CD4-positive, alpha-beta T cell (primary cell): ENCODE measurements around the gene COL5A1. TPM values are rescaled to one million over a fixed set of nuclear protein-coding genes. Genes with fewer than 3 reads are reported as not detected.

ENCODE experiments used
- ATAC-seq: fragments of 200-7000 bp; cut with Tn5 transposase; one replicate; pipeline ENCODE4 v1.10.0; 2022; ENCODE audit warnings: mild to moderate bottlenecking; ENCODE audit not compliant: poor library complexity
- CTCF ChIA-PET: fragments of 350-600 bp; sonication (Branson Sonifier 250); formaldehyde crosslinking; loops from one replicate; lab custom pipeline; 2021; ENCODE audit warnings: antibody characterized with exemption, inconsistent platforms; lab: Charles Lee
- POLR2A ChIA-PET: fragments of 350-600 bp; sonication (Branson Sonifier 250); formaldehyde crosslinking; loops from one replicate; lab custom pipeline; 2021; ENCODE audit warnings: antibody characterized with exemption, inconsistent platforms; lab: Charles Lee
- DNase-seq, 14 experiments: peaks; one replicate each; pipeline ENCODE4 v3.0.0-alpha.2; 2013 to 2020; ENCODE audit warnings: mixed read lengths in 2 of 14
- H3K27ac ChIP-seq, 2 donors: one replicate each; pipeline versions ENCODE4 v1.5.1 to v1.7.0; 2013; ENCODE audit warnings: low read length in 2 of 2, low read depth in 1 of 2, mild to moderate bottlenecking in 1 of 2
- H3K27me3 ChIP-seq, 2 experiments: 1 replicate in 1 of 2; 2 replicates in 1 of 2; pipeline versions ENCODE4 v1.6.1 to v1.7.0; 2013; ENCODE audit warnings: low read length in 2 of 2, control low read depth in 1 of 2, mild to moderate bottlenecking in 1 of 2, moderate library complexity in 1 of 2; ENCODE audit not compliant: insufficient read depth in 2 of 2, control insufficient read depth in 1 of 2
- H3K36me3 ChIP-seq: one replicate; pipeline ENCODE4 v1.6.1; 2013; ENCODE audit warnings: low read length, control low read depth; ENCODE audit not compliant: insufficient read depth
- H3K4me1 ChIP-seq: one replicate; pipeline ENCODE4 v1.6.1; 2013; ENCODE audit warnings: low read length, control low read depth; ENCODE audit not compliant: insufficient read depth
- H3K4me3 ChIP-seq: one replicate; pipeline ENCODE4 v1.5.1; 2013; ENCODE audit warnings: mild to moderate bottlenecking, low read length, moderate library complexity
- H3K9me3 ChIP-seq, 2 experiments: 1 replicate in 1 of 2; 2 replicates in 1 of 2; pipeline versions ENCODE4 v1.6.1 to v1.7.0; 2013; ENCODE audit warnings: low read length in 2 of 2, mild to moderate bottlenecking in 2 of 2, control low read depth in 1 of 2, moderate library complexity in 1 of 2; ENCODE audit not compliant: control insufficient read depth in 1 of 2, insufficient read depth in 1 of 2
- H3K27ac Mint-ChIP-seq: one replicate; pipeline ENCODE4 v1.8.0; 2020; ENCODE audit warnings: mixed read lengths
- H3K27me3 Mint-ChIP-seq: one replicate; pipeline ENCODE4 v1.8.0; 2021; ENCODE audit warnings: mixed read lengths
- H3K36me3 Mint-ChIP-seq: one replicate; pipeline ENCODE4 v1.8.0; 2021; ENCODE audit warnings: low read depth, mixed read lengths
- H3K4me1 Mint-ChIP-seq: one replicate; pipeline ENCODE4 v1.8.0; 2021; ENCODE audit warnings: low read depth, mixed read lengths
- H3K4me3 Mint-ChIP-seq: one replicate; pipeline ENCODE4 v1.8.0; 2020; ENCODE audit warnings: mild to moderate bottlenecking, mixed read lengths
- H3K9me3 Mint-ChIP-seq: one replicate; pipeline ENCODE4 v1.8.0; 2020; ENCODE audit warnings: mixed read lengths
- intact Hi-C, 2 experiments: fragments of 100-400 bp; cut with DNase I in 1 of 2; cut with micrococcal nuclease in 1 of 2; formaldehyde crosslinking; loops; one replicate each; pipeline versions ENCODE4 v1.15.1 to v1.9.0; 2023 to 2025; cut with DNase I, micrococcal nuclease
- total RNA-seq, 174 experiments: library from RNA in 2 of 174; stranded (reverse) in 2 of 174; gene quantifications; one replicate each; pipeline ENCODE4 v1.2.3 and lab custom pipeline; 2021 to 2026
- TF ChIP-seq, protein P1 (sequence below): fragments of 200-600 bp; IDR thresholded peaks from one replicate; pipeline ENCODE4 v1.8.0; 2022; ENCODE audit warnings: antibody characterized with exemption, mild to moderate bottlenecking

COL5A1 gene
- total RNA-seq, 2 experiments from 2014 or later = 0.41 to 0.50 TPM

DNA sequence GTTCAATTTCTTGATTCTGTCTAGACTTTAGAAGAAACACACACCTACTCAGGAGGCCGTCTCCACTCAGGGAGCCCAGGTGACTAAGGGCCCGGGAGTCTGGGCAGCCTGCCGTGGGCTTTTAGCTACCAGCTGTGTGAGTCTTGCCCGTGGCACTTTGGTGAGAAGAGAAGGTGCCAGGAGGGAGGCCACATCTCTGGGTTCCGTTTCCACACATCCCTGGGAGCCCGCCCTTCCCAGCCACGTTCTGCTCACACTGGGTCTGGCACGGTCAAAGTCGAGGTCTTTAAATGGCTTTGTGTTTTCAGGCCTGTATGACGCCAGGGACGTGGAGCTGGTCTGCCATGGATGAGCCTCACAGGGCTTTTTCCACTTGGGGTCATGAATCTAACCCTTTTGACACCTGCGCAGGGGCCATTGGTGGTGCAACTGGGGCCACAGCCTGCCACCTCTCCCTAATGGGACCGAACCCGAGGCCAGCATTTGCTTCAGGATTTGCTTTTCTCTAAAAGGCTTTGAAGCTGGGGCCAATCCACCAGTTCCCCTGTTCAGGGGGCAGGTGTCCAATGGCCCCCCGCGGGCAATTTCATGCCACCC lies 221.8 kb downstream of the COL5A1 start:
- TF ChIP-seq, protein P1, sequence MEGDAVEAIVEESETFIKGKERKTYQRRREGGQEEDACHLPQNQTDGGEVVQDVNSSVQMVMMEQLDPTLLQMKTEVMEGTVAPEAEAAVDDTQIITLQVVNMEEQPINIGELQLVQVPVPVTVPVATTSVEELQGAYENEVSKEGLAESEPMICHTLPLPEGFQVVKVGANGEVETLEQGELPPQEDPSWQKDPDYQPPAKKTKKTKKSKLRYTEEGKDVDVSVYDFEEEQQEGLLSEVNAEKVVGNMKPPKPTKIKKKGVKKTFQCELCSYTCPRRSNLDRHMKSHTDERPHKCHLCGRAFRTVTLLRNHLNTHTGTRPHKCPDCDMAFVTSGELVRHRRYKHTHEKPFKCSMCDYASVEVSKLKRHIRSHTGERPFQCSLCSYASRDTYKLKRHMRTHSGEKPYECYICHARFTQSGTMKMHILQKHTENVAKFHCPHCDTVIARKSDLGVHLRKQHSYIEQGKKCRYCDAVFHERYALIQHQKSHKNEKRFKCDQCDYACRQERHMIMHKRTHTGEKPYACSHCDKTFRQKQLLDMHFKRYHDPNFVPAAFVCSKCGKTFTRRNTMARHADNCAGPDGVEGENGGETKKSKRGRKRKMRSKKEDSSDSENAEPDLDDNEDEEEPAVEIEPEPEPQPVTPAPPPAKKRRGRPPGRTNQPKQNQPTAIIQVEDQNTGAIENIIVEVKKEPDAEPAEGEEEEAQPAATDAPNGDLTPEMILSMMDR = no peak
- Histone ChIP-seq H3K4me3 (no peak overlapping the region), H3K9me3 (peaks cover 0 to 36% of the 10 kb centered on the region in 2 experiments), H3K27me3 (peaks cover 0 to 2% of the 10 kb centered on the region in 2 experiments), H3K36me3 (no peaks in the 10 kb centered on the region), H3K4me1 (no peaks in the 10 kb centered on the region), H3K27ac (no peak overlapping the region)
- no peak overlapping the region for H3K27ac Mint-ChIP-seq
- ATAC-seq (no peak), DNase-seq (no peak)
- peaks cover 2% of the 10 kb centered on the region for H3K9me3 Mint-ChIP-seq
- CTCF ChIA-PET = no interaction called here
- intact Hi-C loops = no loop called here
- H3K4me3 Mint-ChIP-seq = no peak overlapping the region
- POLR2A ChIA-PET = no interaction called here
- peaks cover 3% of the 10 kb centered on the region for H3K27me3 Mint-ChIP-seq
- no peaks in the 10 kb centered on the region for H3K36me3 Mint-ChIP-seq
- no peaks in the 10 kb centered on the region for H3K4me1 Mint-ChIP-seq

DNA sequence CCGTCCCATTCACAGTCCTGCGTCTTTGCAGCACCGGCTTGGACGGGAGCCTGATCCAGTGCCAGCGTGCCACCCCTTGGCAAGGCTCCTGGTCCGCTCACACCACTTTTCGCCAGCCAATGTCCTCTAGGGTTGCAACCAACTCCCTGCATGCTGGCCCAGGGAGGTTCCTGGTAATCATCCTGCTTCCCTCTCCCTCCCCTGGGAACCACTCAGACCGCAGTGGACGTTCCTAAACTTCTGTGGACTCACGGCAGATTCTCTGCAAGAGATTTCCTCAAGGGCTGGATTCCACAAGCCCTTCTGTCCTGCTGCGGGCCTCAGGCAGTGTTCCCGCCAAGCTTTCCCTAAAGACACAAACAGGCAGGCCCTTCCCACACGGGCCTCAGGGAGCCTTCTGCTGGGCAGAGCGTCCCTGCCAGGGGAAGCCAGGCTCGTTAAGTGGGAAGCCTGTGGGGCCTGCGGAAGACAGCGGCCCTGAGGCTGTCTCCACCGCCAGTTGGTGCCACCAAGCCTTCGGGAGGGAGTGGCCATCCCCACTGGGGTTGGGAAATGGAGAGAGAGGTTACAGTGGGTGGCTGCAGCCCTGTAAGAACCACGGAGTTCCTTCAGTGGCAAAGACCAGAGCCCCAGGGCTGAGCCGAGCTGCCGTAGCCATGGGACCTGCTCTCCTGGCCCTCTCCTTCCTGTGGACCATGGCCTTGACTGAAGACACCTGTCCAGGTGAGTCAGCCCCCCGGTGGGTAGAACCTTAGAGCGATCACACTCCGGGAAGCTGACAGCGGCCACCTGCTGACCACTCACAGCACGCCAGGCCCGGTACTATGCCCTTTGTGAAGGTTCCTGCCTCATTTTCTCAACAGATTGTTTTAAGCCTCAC lies 222.6 kb downstream of the COL5A1 start:
- Histone ChIP-seq H3K36me3 (no peaks in the 10 kb centered on the region), H3K4me1 (no peaks in the 10 kb centered on the region), H3K27me3 (no peaks in the 10 kb centered on the region), H3K9me3 (peaks cover 0 to 35% of the 10 kb centered on the region in 2 experiments), H3K4me3 (no peak overlapping the region), H3K27ac (no peak overlapping the region)
- no peak overlapping the region for H3K4me3 Mint-ChIP-seq
- H3K36me3 Mint-ChIP-seq = no peaks in the 10 kb centered on the region
- H3K4me1 Mint-ChIP-seq = no peaks in the 10 kb centered on the region
- TF ChIP-seq, protein P1 = no peak
- ChIA-PET POLR2A (no interaction called here), CTCF (no interaction called here)
- ATAC-seq = no peak
- DNase-seq = peak in 1 of 14 experiments; percentile 6
- peaks cover 2% of the 10 kb centered on the region for H3K9me3 Mint-ChIP-seq
- H3K27ac Mint-ChIP-seq = no peak overlapping the region
- no peaks in the 10 kb centered on the region for H3K27me3 Mint-ChIP-seq
- intact Hi-C loops = no loop called here

DNA sequence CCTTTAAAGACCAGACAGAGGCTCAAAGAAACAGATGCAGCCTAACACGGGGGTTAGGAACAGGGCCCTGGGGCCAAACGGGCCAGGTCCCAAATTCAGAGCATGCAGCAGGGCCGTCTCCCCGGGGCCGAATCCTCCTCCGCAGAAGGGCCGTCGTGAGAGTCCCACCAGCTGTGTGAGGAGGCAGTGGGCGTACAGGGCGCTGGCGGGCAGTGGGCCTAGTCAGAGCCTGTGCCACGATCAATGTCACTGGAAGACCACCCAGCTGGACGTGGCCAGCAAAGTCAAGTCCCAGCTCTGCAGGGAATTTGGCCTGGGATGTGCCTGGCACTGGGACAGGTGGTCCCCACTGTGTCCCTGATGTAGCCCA lies 223.2 kb downstream of the COL5A1 start:
- H3K4me1 ChIP-seq = no peaks in the 10 kb centered on the region
- peaks cover 0 to 35% of the 10 kb centered on the region in 2 experiments for H3K9me3 ChIP-seq
- ATAC-seq (no peak), DNase-seq (no peak)
- Mint-ChIP-seq H3K27ac (no peak overlapping the region), H3K36me3 (no peaks in the 10 kb centered on the region), H3K4me1 (no peaks in the 10 kb centered on the region), H3K27me3 (no peaks in the 10 kb centered on the region), H3K4me3 (no peak overlapping the region), H3K9me3 (peaks cover 2% of the 10 kb centered on the region)
- no peak overlapping the region for H3K27ac ChIP-seq
- CTCF ChIA-PET = no interaction called here
- H3K4me3 ChIP-seq = no peak overlapping the region
- H3K27me3 ChIP-seq = no peaks in the 10 kb centered on the region
- intact Hi-C loops = no loop called here
- POLR2A ChIA-PET = no interaction called here
- TF ChIP-seq, protein P1 = no peak
- no peaks in the 10 kb centered on the region for H3K36me3 ChIP-seq
